Prostate gland (tissue), 2 donors: ENCODE data around the gene FRMD4B. TPM values are rescaled to one million over a fixed set of nuclear protein-coding genes. Genes with fewer than 3 reads are reported as not detected.

Experiments used
- DNase-seq: peaks from one replicate; pipeline ENCODE4 v3.0.0-alpha.2; 2019; ENCODE audit warnings: low spot score
- H3K27ac ChIP-seq, 2 donors: fragments of 200-600 bp; sonication (generic); 2 replicates each; pipeline ENCODE4 v1.5.1; 2017 to 2019
- H3K27me3 ChIP-seq: fragments of 200-600 bp; sonication (generic); replicated peaks from 2 replicates; pipeline ENCODE4 v1.5.1; 2019; ENCODE audit not compliant: insufficient read depth
- H3K36me3 ChIP-seq, 2 donors: fragments of 200-600 bp; sonication (generic); 1 replicate in 1 of 2; 2 replicates in 1 of 2; pipeline versions ENCODE4 v1.5.1 to v1.8.1; 2017 to 2019
- H3K4me1 ChIP-seq: fragments of 200-600 bp; sonication (generic); replicated peaks from 2 replicates; pipeline ENCODE4 v1.5.1; 2019
- H3K4me3 ChIP-seq, 2 donors: fragments of 200-600 bp; sonication (generic); 2 replicates each; pipeline ENCODE4 v1.5.1; 2017 to 2019
- H3K9me3 ChIP-seq: fragments of 200-600 bp; sonication (generic); 2 replicates; pipeline ENCODE4 v1.5.1; 2017
- POLR2A ChIP-seq: fragments of 450-650 bp; IDR thresholded peaks from one replicate; pipeline ENCODE4 v1.6.1; 2016; ENCODE audit warnings: antibody characterized with exemption, mild to moderate bottlenecking
- POLR2AphosphoS5 ChIP-seq: sonication (generic); formaldehyde crosslinking; IDR thresholded peaks from one replicate; pipeline ENCODE4 v1.6.1; 2017; ENCODE audit warnings: antibody characterized with exemption
- WGBS: methylation state at CpG from one replicate; pipeline ENCODE4 v1.1.5; 2018; 5-methylcytosine and 5-hydroxymethylcytosine counted together
- intact Hi-C: fragments of 100-400 bp; cut with DNase I; formaldehyde crosslinking; loops from one replicate; pipeline ENCODE4 v1.14.2; 2022
- total RNA-seq, 2 donors: library from RNA; depleted of rRNA; stranded (reverse); fragments of >200 nt; gene quantifications; one replicate each; pipeline ENCODE4 v1.1.0, GENCODE V29; 2016
- TF ChIP-seq, protein P1 (sequence below), 4 experiments: fragments of 200-600 bp in 2 of 4; fragments of 450-650 bp in 2 of 4; sonication (generic) in 2 of 4; IDR thresholded peaks; 1 replicate in 3 of 4; 2 replicates in 1 of 4; pipeline ENCODE4 v1.5.1; 2016 to 2019; ENCODE audit warnings: antibody characterized with exemption in 4 of 4, mild to moderate bottlenecking in 2 of 4, moderate library complexity in 2 of 4

The FRMD4B gene
- total RNA-seq, 2 donors from 2014 or later = 31.0 to 41.4 TPM

- H3K9me3 ChIP-seq = no peaks in the 10 kb centered on the region
- WGBS = 98% methylated on average over 2 of the region's 2 CpGs
- H3K4me3 ChIP-seq = no peak overlapping the region
- no peaks in the 10 kb centered on the region for H3K27me3 ChIP-seq
- TF ChIP-seq, protein P1, sequence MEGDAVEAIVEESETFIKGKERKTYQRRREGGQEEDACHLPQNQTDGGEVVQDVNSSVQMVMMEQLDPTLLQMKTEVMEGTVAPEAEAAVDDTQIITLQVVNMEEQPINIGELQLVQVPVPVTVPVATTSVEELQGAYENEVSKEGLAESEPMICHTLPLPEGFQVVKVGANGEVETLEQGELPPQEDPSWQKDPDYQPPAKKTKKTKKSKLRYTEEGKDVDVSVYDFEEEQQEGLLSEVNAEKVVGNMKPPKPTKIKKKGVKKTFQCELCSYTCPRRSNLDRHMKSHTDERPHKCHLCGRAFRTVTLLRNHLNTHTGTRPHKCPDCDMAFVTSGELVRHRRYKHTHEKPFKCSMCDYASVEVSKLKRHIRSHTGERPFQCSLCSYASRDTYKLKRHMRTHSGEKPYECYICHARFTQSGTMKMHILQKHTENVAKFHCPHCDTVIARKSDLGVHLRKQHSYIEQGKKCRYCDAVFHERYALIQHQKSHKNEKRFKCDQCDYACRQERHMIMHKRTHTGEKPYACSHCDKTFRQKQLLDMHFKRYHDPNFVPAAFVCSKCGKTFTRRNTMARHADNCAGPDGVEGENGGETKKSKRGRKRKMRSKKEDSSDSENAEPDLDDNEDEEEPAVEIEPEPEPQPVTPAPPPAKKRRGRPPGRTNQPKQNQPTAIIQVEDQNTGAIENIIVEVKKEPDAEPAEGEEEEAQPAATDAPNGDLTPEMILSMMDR (IDR thresholded peaks at IDR 0.05) = no peak
- H3K27ac ChIP-seq = no peak overlapping the region
- H3K36me3 ChIP-seq = no peaks in the 10 kb centered on the region
- DNase-seq = no peak
- intact Hi-C loops = no loop called here
- no peaks in the 10 kb centered on the region for H3K4me1 ChIP-seq
Observed at GRCh38 chr3:69244039-69244438, 141.8 kb downstream of the FRMD4B start.

DNA sequence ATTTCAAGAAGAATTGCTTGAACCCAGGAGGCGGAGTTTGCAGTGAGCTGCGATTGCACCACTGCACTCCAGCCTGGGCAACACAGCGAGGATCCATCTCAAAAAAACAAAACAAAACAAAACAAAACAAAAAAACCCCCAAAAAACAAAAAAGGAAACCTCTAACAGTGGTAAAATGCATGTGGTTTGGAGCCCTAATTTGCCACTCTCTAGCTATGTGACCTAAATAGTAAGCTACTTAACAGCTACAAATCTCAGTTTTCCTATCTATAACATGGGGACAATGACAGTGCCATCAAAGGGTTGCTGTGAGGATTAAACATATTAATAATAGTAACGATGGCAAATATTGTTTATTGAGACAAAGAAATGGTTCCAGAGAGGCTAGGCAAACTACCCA is 144.1 kb downstream of the FRMD4B start:
- Histone ChIP-seq H3K9me3 (no peaks in the 10 kb centered on the region), H3K4me1 (no peaks in the 10 kb centered on the region), H3K27ac (no peak overlapping the region), H3K4me3 (no peak overlapping the region), H3K36me3 (no peaks in the 10 kb centered on the region), H3K27me3 (no peaks in the 10 kb centered on the region)
- TF ChIP-seq POLR2A (no peak), POLR2AphosphoS5 (no peak)
- TF ChIP-seq, protein P1 (IDR thresholded peaks at IDR 0.05) = no peak
- WGBS = 99% methylated on average over 4 of the region's 4 CpGs
- no peak for DNase-seq
- intact Hi-C loops = no loop called here

DNA sequence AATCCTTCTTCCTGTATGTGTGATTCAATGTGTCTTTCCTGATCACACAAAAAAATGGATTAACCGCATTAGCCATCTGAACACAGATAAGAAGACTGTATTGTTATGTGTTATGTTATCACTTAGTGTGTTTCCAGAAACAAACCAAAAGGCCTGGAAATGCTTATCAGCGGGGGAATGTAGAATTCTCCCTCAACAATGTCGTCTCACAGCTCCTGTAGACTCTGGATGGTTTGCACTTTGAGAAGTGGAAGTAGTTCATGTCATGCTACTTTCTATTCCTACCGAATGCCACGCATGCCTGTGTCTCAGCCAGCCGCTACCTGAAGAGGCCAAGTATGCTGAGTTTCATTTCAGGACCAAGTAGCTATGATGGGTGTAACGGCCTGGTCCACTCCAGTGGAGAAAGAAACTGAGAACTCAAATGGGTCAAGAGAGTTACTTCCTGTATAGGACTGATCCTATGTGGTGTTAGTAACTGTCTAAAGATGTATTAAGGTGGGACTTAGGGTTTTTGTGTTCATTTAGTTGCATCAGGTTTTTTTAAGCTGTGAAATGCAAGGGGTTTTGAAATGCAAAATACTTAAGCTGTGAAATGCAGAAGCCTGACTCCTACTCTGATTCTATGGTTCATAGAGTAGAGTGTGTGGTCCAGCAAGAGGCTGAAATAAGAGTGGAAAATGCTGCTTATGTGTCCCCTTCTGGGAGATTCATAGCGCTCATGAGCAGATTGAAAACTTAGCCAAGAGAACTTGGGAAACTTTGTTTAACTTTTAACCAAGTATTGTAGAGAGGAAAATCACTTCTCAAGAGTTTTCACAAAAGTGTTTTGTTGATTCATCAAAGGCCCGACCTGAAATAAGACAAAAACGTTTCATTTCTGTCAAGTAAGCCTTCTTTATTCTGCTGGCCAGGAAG is 145.0 kb downstream of the FRMD4B start:
- no peak overlapping the region for H3K4me3 ChIP-seq
- H3K9me3 ChIP-seq = no peaks in the 10 kb centered on the region
- no peaks in the 10 kb centered on the region for H3K27me3 ChIP-seq
- DNase-seq = no peak
- TF ChIP-seq POLR2A = no peak
- TF ChIP-seq POLR2AphosphoS5 = no peak
- TF ChIP-seq, protein P1 (IDR thresholded peaks at IDR 0.05) = no peak
- H3K4me1 ChIP-seq = no peaks in the 10 kb centered on the region
- no peaks in the 10 kb centered on the region for H3K36me3 ChIP-seq
- intact Hi-C loops = no loop called here
- H3K27ac ChIP-seq = no peak overlapping the region
- 81% methylated on average over 10 of the region's 10 CpGs for WGBS

GRCh38 chr3:69239063-69239462 is 146.8 kb downstream of the FRMD4B start:
- Histone ChIP-seq H3K27me3 (no peaks in the 10 kb centered on the region), H3K27ac (no peak overlapping the region), H3K36me3 (no peaks in the 10 kb centered on the region), H3K4me1 (no peaks in the 10 kb centered on the region), H3K9me3 (no peaks in the 10 kb centered on the region), H3K4me3 (no peak overlapping the region)
- 50% methylated on average over 1 of the region's 1 CpG for WGBS
- intact Hi-C loops = no loop called here
- no peak for TF ChIP-seq POLR2AphosphoS5
- no peak for TF ChIP-seq POLR2A
- TF ChIP-seq, protein P1 (IDR thresholded peaks at IDR 0.05) = no peak
- no peak for DNase-seq
